IMR-90 (cell line): ENCODE data around the gene VWCE. TPM values are rescaled to one million over a fixed set of nuclear protein-coding genes. Genes with fewer than 3 reads are reported as not detected.

ENCODE experiments used
- ATAC-seq: fragments of 200-7000 bp; cut with Tn5 transposase; 2 replicates; pipeline ENCODE4 v1.9.1; 2020; ENCODE audit warnings: low read depth, mild to moderate bottlenecking, moderate library complexity
- BruUV-seq: library from RNA; stranded (reverse); fragments of 400-500 nt; replicated peaks from 2 replicates; lab custom pipeline; 2021; lab: Mats Ljungman, UMichigan
- CTCF ChIA-PET: fragments of 300-600 bp; formaldehyde crosslinking; extraction: SDS; loops from one replicate; lab custom pipeline; 2021; ENCODE audit warnings: antibody characterized with exemption; lab: Yijun Ruan, JAX
- POLR2A ChIA-PET: fragments of 300-600 bp; sonication (Branson Sonifier 250); formaldehyde crosslinking; loops from one replicate; lab custom pipeline; 2022; ENCODE audit warnings: antibody characterized with exemption; ENCODE audit not compliant: unreplicated experiment; lab: Charles Lee
- DNase-seq: peaks from one replicate; pipeline ENCODE4 v3.0.0; 2013
- H2AFZ ChIP-seq: replicated peaks from 2 replicates; pipeline ENCODE3; 2013; ENCODE audit warnings: low read length, mild to moderate bottlenecking; ENCODE audit not compliant: poor library complexity
- H2AK5ac ChIP-seq: 2 replicates; pipeline ENCODE4 v1.6.1; 2013; ENCODE audit warnings: low read depth, low read length, inconsistent platforms
- H2AK9ac ChIP-seq: replicated peaks from 2 replicates; pipeline ENCODE3; 2013; ENCODE audit warnings: mild to moderate bottlenecking, low read depth, low read length, moderate library complexity; ENCODE audit not compliant: poor library complexity
- H2BK120ac ChIP-seq: 2 replicates; pipeline ENCODE4 v1.6.1; 2013; ENCODE audit warnings: low read depth, low read length, inconsistent platforms
- H2BK15ac ChIP-seq: 3 replicates; pipeline ENCODE4 v1.6.1; 2013; ENCODE audit warnings: low read depth, low read length, inconsistent platforms
- H2BK20ac ChIP-seq: 2 replicates; pipeline ENCODE4 v1.6.1; 2013; ENCODE audit warnings: low read depth, mild to moderate bottlenecking, inconsistent platforms, low read length, moderate library complexity
- H2BK5ac ChIP-seq: 2 replicates; pipeline ENCODE4 v1.6.1; 2013; ENCODE audit warnings: mild to moderate bottlenecking, low read depth, low read length, inconsistent platforms; ENCODE audit not compliant: poor library complexity, severe bottlenecking
- H3K14ac ChIP-seq: replicated peaks from 2 replicates; pipeline ENCODE4 v1.6.1; 2013; ENCODE audit warnings: low read depth, low read length, inconsistent platforms
- H3K18ac ChIP-seq: 2 replicates; pipeline ENCODE4 v1.6.1; 2013; ENCODE audit warnings: low read depth, low read length, control low read depth
- H3K23ac ChIP-seq: 2 replicates; pipeline ENCODE4 v1.6.1; 2013; ENCODE audit warnings: low read depth, low read length, inconsistent platforms
- H3K27ac ChIP-seq: 2 replicates; pipeline ENCODE4 v1.5.1; 2013; ENCODE audit warnings: mild to moderate bottlenecking, control low read depth, low read length; ENCODE audit not compliant: insufficient read depth
- H3K27me3 ChIP-seq: 2 replicates; pipeline ENCODE4 v1.6.1; 2013; ENCODE audit warnings: low read length; ENCODE audit not compliant: control insufficient read depth, insufficient read depth
- H3K36me3 ChIP-seq: 2 replicates; pipeline ENCODE4 v1.6.1; 2013; ENCODE audit warnings: low read length, mixed read lengths; ENCODE audit not compliant: control insufficient read depth, insufficient read depth
- H3K4ac ChIP-seq: 2 replicates; pipeline ENCODE4 v1.6.1; 2013; ENCODE audit warnings: low read depth, low read length, inconsistent platforms
- H3K4me1 ChIP-seq: 2 replicates; pipeline ENCODE4 v1.6.1; 2013; ENCODE audit warnings: low read length, mixed read lengths; ENCODE audit not compliant: control insufficient read depth, insufficient read depth
- H3K4me2 ChIP-seq: 2 replicates; pipeline ENCODE4 v1.6.1; 2013; ENCODE audit warnings: low read depth, mild to moderate bottlenecking, control low read depth, low read length, moderate library complexity
- H3K4me3 ChIP-seq: 2 replicates; pipeline ENCODE4 v1.5.1; 2013; ENCODE audit warnings: low read depth, mild to moderate bottlenecking, control low read depth, low read length, moderate library complexity; ENCODE audit not compliant: insufficient read depth
- H3K56ac ChIP-seq: 2 replicates; pipeline ENCODE4 v1.6.1; 2013; ENCODE audit warnings: low read length, inconsistent platforms; ENCODE audit not compliant: insufficient read depth; ENCODE audit errors: extremely low read depth
- H3K79me1 ChIP-seq, 2 experiments: 2 replicates each; pipeline ENCODE4 v1.6.1; 2013; ENCODE audit warnings: low read length in 2 of 2, inconsistent platforms in 1 of 2, low read depth in 1 of 2
- H3K9ac ChIP-seq: 2 replicates; pipeline ENCODE4 v1.6.1; 2013; ENCODE audit warnings: low read depth, low read length, control low read depth
- H3K9me1 ChIP-seq: 2 replicates; pipeline ENCODE4 v1.6.1; 2013; ENCODE audit warnings: low read length, inconsistent platforms; ENCODE audit not compliant: insufficient read depth
- H3K9me3 ChIP-seq: 2 replicates; pipeline ENCODE4 v1.6.1; 2013; ENCODE audit warnings: low read length; ENCODE audit not compliant: control insufficient read depth, insufficient read depth
- H4K20me1 ChIP-seq: 2 replicates; pipeline ENCODE4 v1.6.1; 2013; ENCODE audit warnings: low read length, inconsistent platforms; ENCODE audit not compliant: insufficient read depth
- H4K5ac ChIP-seq: 2 replicates; pipeline ENCODE4 v1.6.1; 2013; ENCODE audit warnings: mild to moderate bottlenecking, low read depth, low read length, control low read depth
- H4K8ac ChIP-seq, 2 experiments: 2 replicates each; pipeline ENCODE4 v1.6.1; 2013; ENCODE audit warnings: low read depth in 2 of 2, low read length in 2 of 2, control low read depth in 1 of 2, inconsistent platforms in 1 of 2
- H4K91ac ChIP-seq: 2 replicates; pipeline ENCODE4 v1.6.1; 2013; ENCODE audit warnings: low read depth, low read length, inconsistent platforms; ENCODE audit not compliant: insufficient read depth
- CEBPB ChIP-seq: IDR thresholded peaks from 2 replicates; pipeline ENCODE4 v1.6.1; 2012; ENCODE audit warnings: low read depth, low read length, improper control_type of control experiment
- CTCF ChIP-seq: conservative IDR thresholded peaks from 2 replicates; pipeline ENCODE4 v1.5.1; 2012; ENCODE audit warnings: mild to moderate bottlenecking, low read depth, low read length, improper control_type of control experiment
- FOS ChIP-seq: fragments of 150-350 bp; IDR thresholded peaks from 2 replicates; pipeline ENCODE4 v1.6.1; 2016; ENCODE audit warnings: low read depth, low read length
- MAFK ChIP-seq: IDR thresholded peaks from 2 replicates; pipeline ENCODE4 v1.6.1; 2012; ENCODE audit warnings: low read depth, low read length, improper control_type of control experiment
- MAZ ChIP-seq: IDR thresholded peaks from 2 replicates; pipeline ENCODE4 v1.6.1; 2012; ENCODE audit warnings: low read depth, mild to moderate bottlenecking, low read length, improper control_type of control experiment, moderate library complexity, borderline replicate concordance
- POLR2A ChIP-seq: IDR thresholded peaks from 2 replicates; pipeline ENCODE4 v1.6.1; 2012; ENCODE audit warnings: mild to moderate bottlenecking, low read depth, low read length
- RAD21 ChIP-seq: IDR thresholded peaks from 2 replicates; pipeline ENCODE4 v1.6.1; 2012; ENCODE audit warnings: low read length, improper control_type of control experiment
- RCOR1 ChIP-seq: IDR thresholded peaks from 2 replicates; pipeline ENCODE4 v1.6.1; 2012; ENCODE audit warnings: mild to moderate bottlenecking, low read length, improper control_type of control experiment; ENCODE audit not compliant: insufficient replicate concordance
- SMC3 ChIP-seq: fragments of 150-350 bp; IDR thresholded peaks from 2 replicates; pipeline ENCODE4 v1.6.1; 2016; ENCODE audit warnings: low read depth, mild to moderate bottlenecking, antibody characterized with exemption, low read length, moderate library complexity
- USF2 ChIP-seq: fragments of 150-350 bp; IDR thresholded peaks from 2 replicates; pipeline ENCODE4 v1.6.1; 2017; ENCODE audit warnings: mild to moderate bottlenecking, antibody characterized with exemption, low read length, low read depth
- WGBS, 2 experiments: methylation state at CpG; one replicate each; pipeline versions ENCODE4 v1.1.5 to v1.1.7; 2013; ENCODE audit warnings: missing lambda C conversion rate in 2 of 2; ENCODE audit not compliant: insufficient read length in 1 of 2; ENCODE audit errors: extremely low coverage in 2 of 2; 5-methylcytosine and 5-hydroxymethylcytosine counted together
- dilution Hi-C: fragments of 300-500 bp; cut with HindIII; formaldehyde crosslinking; loops from one replicate; pipeline ENCODE4 v1.14.3; 2018; ENCODE audit warnings: low sequenced_read_pairs; ENCODE audit not compliant: unreplicated experiment
- in situ Hi-C: fragments of 300-500 bp; cut with MboI; formaldehyde crosslinking; loops from 3 replicates; pipeline ENCODE4 v1.14.3; 2019; ENCODE audit warnings: low sequenced_read_pairs, inconsistent platforms, mixed read lengths
- intact Hi-C: fragments of 100-400 bp; cut with micrococcal nuclease; formaldehyde crosslinking; loops from 2 replicates; pipeline ENCODE4 v1.10.0; 2022
- polyA plus RNA-seq, 3 experiments: library from polyadenylated mRNA; depleted of rRNA; stranded (reverse); fragments of >200 nt; gene quantifications; 2 replicates each; pipeline ENCODE4 v1.2.3, GENCODE V29; 2012; ENCODE audit warnings: low replicate concordance in 1 of 3
- total RNA-seq: library from RNA; depleted of rRNA; stranded (reverse); fragments of >200 nt; gene quantifications from 2 replicates; pipeline ENCODE4 v1.2.3, GENCODE V29; 2012

The VWCE gene
- total and polyA plus RNA-seq, 2 of the 4 experiments (the other 2 are of a cell fraction): under 0.01 to 1.1 TPM

DNA sequence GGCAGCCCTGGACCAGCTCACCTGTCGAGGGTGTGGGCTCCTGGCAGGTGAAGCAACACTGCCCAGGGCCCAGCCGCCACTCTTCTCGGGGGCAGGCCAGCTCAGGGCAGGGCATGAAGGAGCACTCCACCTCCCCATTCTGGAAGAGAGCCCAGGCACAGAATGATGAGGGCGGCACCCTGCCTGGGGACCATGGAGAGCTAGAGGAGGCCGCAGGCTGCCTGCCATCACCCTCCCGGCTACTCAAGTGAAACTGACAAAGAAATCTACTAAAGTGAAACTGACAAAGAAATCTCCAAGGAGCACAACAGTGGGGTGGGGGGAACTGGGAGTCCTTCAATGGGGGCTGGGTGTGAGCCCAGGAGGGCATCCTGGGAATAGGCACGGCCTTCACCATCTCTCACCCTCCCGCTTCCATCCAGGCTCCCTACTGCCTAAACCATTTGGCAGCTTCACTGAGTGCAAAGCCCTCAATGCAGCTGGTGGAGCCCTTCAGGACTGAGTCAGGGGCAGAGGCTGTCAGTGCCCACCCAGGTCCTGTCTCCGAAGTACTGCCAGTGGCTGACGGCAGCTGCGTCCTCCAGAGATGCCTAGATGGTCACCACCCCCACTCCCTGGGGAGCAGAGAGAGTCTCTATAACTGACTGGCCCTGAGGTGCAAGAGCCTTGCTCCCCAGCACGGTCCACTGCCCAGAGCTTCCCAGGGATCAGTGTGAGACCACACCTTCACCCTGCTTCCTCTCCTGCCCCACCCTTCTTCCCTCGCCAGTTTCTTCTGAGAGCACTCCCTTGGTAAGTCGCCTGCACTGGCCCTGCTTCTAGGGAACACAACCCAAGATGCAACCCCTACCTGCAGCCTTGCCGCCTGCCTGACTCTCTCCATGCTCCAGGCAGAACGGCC, 21.7 kb downstream of the VWCE start (continued):
- no peak for TF ChIP-seq FOS
- TF ChIP-seq RAD21: no peak

- Histone ChIP-seq H3K9me1 (no peaks in the 10 kb centered on the region; the same call in 1 of the 2 replicates), H4K20me1 (no peaks in the 10 kb centered on the region), H4K91ac (no peak overlapping the region), H2BK20ac (no peak overlapping the region), H3K14ac (no peak overlapping the region), H3K27me3 (no peaks in the 10 kb centered on the region; the same call in 1 of the 2 replicates), H3K4me1 (peaks cover 2% of the 10 kb centered on the region), H3K4me3 (no peak overlapping the region), H3K23ac (no peak overlapping the region), H3K9me3 (no peaks in the 10 kb centered on the region), H3K4me2 (no peak overlapping the region), H3K9ac (no peak overlapping the region), H4K5ac (no peak overlapping the region), H3K27ac (no peak overlapping the region), H3K79me1 (no peaks in the 10 kb centered on the region), H3K4ac (no peak overlapping the region), H2AK9ac (no peak overlapping the region), H3K18ac (no peak overlapping the region), H2BK5ac (peak overlapping the region; percentile 1), H2BK15ac (no peak overlapping the region), H4K8ac (no peak overlapping the region), H2BK120ac (no peak overlapping the region), H3K36me3 (no peaks in the 10 kb centered on the region; the same call in 1 of the 2 replicates), H3K56ac (no peak overlapping the region), H2AK5ac (no peak overlapping the region), H2AFZ (no peak overlapping the region)
- ChIA-PET CTCF (no interaction called here), POLR2A (no interaction called here)
- DNase-seq: no peak
- no peak for TF ChIP-seq CTCF
- no peak for TF ChIP-seq RCOR1
- TF ChIP-seq POLR2A: no peak
- TF ChIP-seq USF2: no peak
- no peak for TF ChIP-seq MAFK
- TF ChIP-seq CEBPB: no peak
- no peak for TF ChIP-seq SMC3
- no peak for TF ChIP-seq MAZ
- intact Hi-C loops (no loop called here), dilution Hi-C loops (no loop called here), in situ Hi-C loops (no loop called here)
- 100% methylated on average over 2 of the region's 3 CpGs; no CpG with 5 or more reads in 1 of the 2 experiments for WGBS, 2 experiments
- BruUV-seq: no TSS peak
- no peak for ATAC-seq
These were observed 22.4 kb downstream of the VWCE start for GRCh38 chr11:61272731-61273130.
